K562 (cell line): ENCODE data around the gene CLSTN1. TPM values are rescaled to one million over a fixed set of nuclear protein-coding genes. Genes with fewer than 3 reads are reported as not detected.

ENCODE experiments used
- BHLHE40 ChIP-seq: IDR thresholded peaks from 2 replicates; pipeline ENCODE4 v1.6.1; 2011; ENCODE audit warnings: low read length, improper control_type of control experiment
- E2F6 ChIP-seq, 2 experiments: IDR thresholded peaks; 2 replicates each; pipeline ENCODE4 v1.6.1; 2011; ENCODE audit warnings: borderline replicate concordance in 1 of 2, control low read depth in 1 of 2, low read depth in 1 of 2, low read length in 1 of 2, mild to moderate bottlenecking in 1 of 2, mixed read lengths in 1 of 2, moderate library complexity in 1 of 2; ENCODE audit not compliant: insufficient read depth in 1 of 2, insufficient read length in 1 of 2, poor library complexity in 1 of 2, severe bottlenecking in 1 of 2; ENCODE audit errors: extremely low read depth in 1 of 2
- ETS1 ChIP-seq: conservative IDR thresholded peaks from 2 replicates; pipeline ENCODE4 v1.6.1; 2011; ENCODE audit warnings: low read depth, mild to moderate bottlenecking, low read length; ENCODE audit not compliant: control insufficient read depth
- HDAC8 ChIP-seq: fragments of 450-650 bp; IDR thresholded peaks from 2 replicates; pipeline ENCODE4 v1.6.1; 2016; ENCODE audit warnings: mild to moderate bottlenecking, missing genetic modification characterization, moderate library complexity, missing compliant biosample characterization
- KDM1A ChIP-seq, 2 experiments: fragments of 450-650 bp; IDR thresholded peaks; 2 replicates each; pipeline ENCODE4 v1.6.1; 2016; ENCODE audit warnings: mild to moderate bottlenecking in 2 of 2
- MEF2A ChIP-seq: IDR thresholded peaks from 2 replicates; pipeline ENCODE4 v1.6.1; 2011; ENCODE audit warnings: low read depth, mild to moderate bottlenecking, low read length, moderate library complexity; ENCODE audit not compliant: control insufficient read depth
- MYC ChIP-seq, 2 experiments: fragments of 250-450 bp in 1 of 2; sonication (Bioruptor Pico) in 1 of 2; IDR thresholded peaks; 2 replicates each; pipeline versions ENCODE4 v1.5.1 to v1.6.1; 2012 to 2021; ENCODE audit warnings: low read depth in 2 of 2, borderline replicate concordance in 1 of 2, improper control_type of control experiment in 1 of 2, low read length in 1 of 2, mild to moderate bottlenecking in 1 of 2, moderate library complexity in 1 of 2
- NBN ChIP-seq: fragments of 450-650 bp; IDR thresholded peaks from 2 replicates; pipeline ENCODE4 v1.6.1; 2016; ENCODE audit warnings: low read depth, mild to moderate bottlenecking
- NRF1 ChIP-seq, 2 experiments: fragments of 450-650 bp; IDR thresholded peaks in 1 of 2; conservative IDR thresholded peaks in 1 of 2; 2 replicates each; pipeline ENCODE4 v1.6.1; 2014; ENCODE audit warnings: mild to moderate bottlenecking in 2 of 2
- PYGO2 ChIP-seq: fragments of 450-650 bp; IDR thresholded peaks from 2 replicates; pipeline ENCODE4 v1.6.1; 2016; ENCODE audit warnings: mild to moderate bottlenecking, missing genetic modification characterization, moderate library complexity, missing compliant biosample characterization
- RBFOX2 ChIP-seq: fragments of 200-400 bp; formaldehyde crosslinking; IDR thresholded peaks from 2 replicates; pipeline ENCODE4 v1.6.1; 2017; ENCODE audit warnings: low read depth, mild to moderate bottlenecking, low read length, moderate library complexity
- SMAD3 ChIP-seq: fragments of 450-650 bp; formaldehyde crosslinking; conservative IDR thresholded peaks from 2 replicates; pipeline ENCODE4 v1.4.0; 2020; ENCODE audit warnings: mild to moderate bottlenecking
- SP1 ChIP-seq: sonication (generic); formaldehyde crosslinking; IDR thresholded peaks from 2 replicates; pipeline ENCODE4 v1.8.1; 2022; ENCODE audit warnings: mild to moderate bottlenecking, missing genetic modification reagents
- UBTF ChIP-seq, 2 experiments: IDR thresholded peaks; 2 replicates each; pipeline ENCODE4 v1.6.1; 2012; ENCODE audit warnings: improper control_type of control experiment in 2 of 2, low read depth in 2 of 2, low read length in 2 of 2, borderline replicate concordance in 1 of 2
- WHSC1 ChIP-seq: IDR thresholded peaks from one replicate; pipeline ENCODE4 v1.6.1; 2012; ENCODE audit warnings: low read length, control low read depth, inconsistent platforms
- ZC3H11A ChIP-seq: IDR thresholded peaks from 2 replicates; pipeline ENCODE4 v1.6.1; 2012; ENCODE audit warnings: low read depth, low read length, improper control_type of control experiment
- ZNF639 ChIP-seq, 2 experiments: fragments of 200-800 bp in 1 of 2; sonication (Bioruptor generic) in 1 of 2; sonication (generic) in 1 of 2; formaldehyde crosslinking in 1 of 2; IDR thresholded peaks in 1 of 2; conservative IDR thresholded peaks in 1 of 2; 2 replicates each; pipeline versions ENCODE4 v1.5.0 to v1.6.1; 2016 to 2020; ENCODE audit warnings: missing compliant biosample characterization in 1 of 2, missing genetic modification characterization in 1 of 2, missing genetic modification reagents in 1 of 2
- polyA plus RNA-seq, 8 experiments: library from polyadenylated mRNA; depleted of rRNA in 4 of 8; stranded (reverse) in 5 of 8; unstranded in 3 of 8; fragments of >200 nt; fragmentation: Nextera tagmentation in 2 of 8; fragmentation: Illumina TruSeq in 1 of 8; extraction: Ambion mirVana in 2 of 8; extraction: Trizol in 1 of 8; gene quantifications; 2 replicates each; pipeline versions ENCODE4 v1.2.1 to v1.2.3, GENCODE V29; 2011 to 2014; ENCODE audit warnings: inconsistent platforms in 1 of 8, missing spikeins in 1 of 8
- total RNA-seq, 7 experiments: library from RNA; depleted of rRNA in 6 of 7; stranded (reverse); fragments of >200 nt in 6 of 7; fragmentation: Illumina TruSeq in 2 of 7; extraction: Trizol in 2 of 7; gene quantifications; 2 replicates each; pipeline versions ENCODE4 v1.2.1 to v1.2.3, GENCODE V29; 2011 to 2021; ENCODE audit warnings: low replicate concordance in 1 of 7

Gene CLSTN1
- total and polyA plus RNA-seq, 9 of the 15 experiments (the other 6 are each of a cell fraction or from before 2014, with no cell fraction given) = 1.1 to 32.5 (median 13.3) TPM

- TF ChIP-seq PYGO2 (tag) (no peak), UBTF (IDR thresholded peaks at IDR 0.05; ENCODE audit: borderline replicate concordance in 1 of 2, low read depth in 2 of 2, low read length in 2 of 2) (0 out of 4 replicates have a peak, but pooled peaks of 1 of the 2 experiments have one; percentile 58), BHLHE40 (peak; percentile 21; the same call in 1 of the 2 replicates), RBFOX2 (peak; percentile 36; the same call in 1 of the 2 replicates), ZNF639 (CRISPR knock-in tag; conservative IDR thresholded peaks at IDR 0.05 in 1 of 2, IDR thresholded peaks at IDR 0.05 in 1 of 2) (no peak; a peak in 1 of 4 replicates), MEF2A (no peak), WHSC1 (no peak), SP1 (CRISPR knock-in tag) (no peak), NRF1 (conservative IDR thresholded peaks at IDR 0.05 in 1 of 2, IDR thresholded peaks at IDR 0.05 in 1 of 2) (peak; percentile 9 to 36; a peak in 1 of 4 replicates), NBN (no peak), HDAC8 (tag) (no peak), SMAD3 (CRISPR knock-in tag) (no peak), ZC3H11A (no peak), KDM1A (IDR thresholded peaks at IDR 0.05) (peak in 1 of 2 experiments; percentile 35; a peak in 2 of 4 replicates), E2F6 (IDR thresholded peaks at IDR 0.05; ENCODE audit: borderline replicate concordance in 1 of 2, extremely low read depth in 1 of 2, insufficient read depth in 1 of 2, insufficient read length in 1 of 2, low read depth in 1 of 2, low read length in 1 of 2, poor library complexity in 1 of 2, severe bottlenecking in 1 of 2) (no peak), ETS1 (no peak), MYC (IDR thresholded peaks at IDR 0.05; ENCODE audit: low read depth, low read length) (peak; percentile 11; the same call in 1 of the 2 replicates), MYC (CRISPR knock-in tag; IDR thresholded peaks at IDR 0.05; ENCODE audit: borderline replicate concordance, low read depth) (no peak)
- TF ChIP-seq, all 486 proteins: peak for 28
Observed at GRCh38 chr1:9822897-9823692, 670 bp downstream of the CLSTN1 start (continued).
